ENCODE results near the gene SPART.
A peak's percentile ranks its signal among the peaks of the same experiment; 100 is the strongest.

Gene SPART

DNA sequence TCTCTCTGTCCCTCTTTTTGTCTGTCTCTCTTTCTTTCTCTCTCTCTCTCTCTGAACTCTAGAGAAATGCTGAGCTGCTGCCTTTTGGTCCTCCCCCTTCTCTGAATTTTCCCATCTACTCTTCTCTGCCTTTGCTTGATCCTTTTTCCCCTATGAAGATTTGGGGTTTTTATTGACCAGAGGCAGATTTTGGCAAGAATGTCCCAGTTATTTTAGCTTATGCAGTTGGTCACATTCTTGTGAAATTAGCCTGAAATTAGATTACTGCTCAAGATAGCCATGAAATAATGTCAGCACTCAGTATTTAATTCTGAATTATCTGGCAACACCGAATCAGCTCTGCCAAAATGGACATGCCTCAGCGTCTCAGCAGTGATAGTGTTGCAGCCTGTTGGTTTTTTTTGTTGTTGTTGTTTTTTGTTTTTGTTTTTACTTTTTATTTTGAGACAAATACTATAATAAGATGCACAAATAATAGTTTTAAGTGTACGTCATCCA lies 17.2 kb upstream of the SPART start:
- Histone ChIP-seq H3K4me1 (ENCODE audit: control insufficient read depth, insufficient read depth, low read length, unreplicated experiment) (peaks cover 3% of the 10 kb centered on the region), H3K79me2 (ENCODE audit: control insufficient read depth, insufficient read depth, low read length, unreplicated experiment) (no peaks in the 10 kb centered on the region), H3K4me3 (ENCODE audit: low read depth, low read length) (0 out of 2 replicates have a peak overlapping the region, but pooled peaks have one; percentile 41), H2AFZ (ENCODE audit: low read length, unreplicated experiment) (no peak overlapping the region), H3K27me3 (ENCODE audit: insufficient read depth, low read length) (no peaks in the 10 kb centered on the region), H3K27ac (ENCODE audit: low read depth, low read length) (no peak overlapping the region), H3K36me3 (ENCODE audit: insufficient read depth, low read length) (no peaks in the 10 kb centered on the region)

DNA sequence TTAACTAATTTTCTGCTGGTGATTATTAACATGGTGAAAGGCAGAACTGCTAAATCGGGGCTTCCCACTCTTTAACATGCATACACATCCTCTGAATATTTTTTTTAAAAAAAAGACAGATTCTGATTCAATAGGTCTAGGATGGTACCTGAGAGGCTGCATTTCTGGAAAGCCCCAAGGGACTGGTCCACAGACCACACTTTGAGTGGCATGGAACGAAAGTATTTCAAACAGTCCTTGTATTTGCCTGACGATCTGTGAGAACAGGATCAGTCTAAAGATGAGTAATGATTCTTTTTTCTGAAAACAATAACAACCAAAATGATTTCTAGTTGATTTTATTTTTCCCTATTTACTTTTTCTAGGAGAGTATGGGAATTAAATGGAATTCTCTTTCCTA lies 16.7 kb upstream of the SPART start:
- no peak overlapping the region for H3K27ac ChIP-seq (ENCODE audit: low read depth, low read length)
- H2AFZ ChIP-seq (ENCODE audit: low read length, unreplicated experiment) = no peak overlapping the region

DNA sequence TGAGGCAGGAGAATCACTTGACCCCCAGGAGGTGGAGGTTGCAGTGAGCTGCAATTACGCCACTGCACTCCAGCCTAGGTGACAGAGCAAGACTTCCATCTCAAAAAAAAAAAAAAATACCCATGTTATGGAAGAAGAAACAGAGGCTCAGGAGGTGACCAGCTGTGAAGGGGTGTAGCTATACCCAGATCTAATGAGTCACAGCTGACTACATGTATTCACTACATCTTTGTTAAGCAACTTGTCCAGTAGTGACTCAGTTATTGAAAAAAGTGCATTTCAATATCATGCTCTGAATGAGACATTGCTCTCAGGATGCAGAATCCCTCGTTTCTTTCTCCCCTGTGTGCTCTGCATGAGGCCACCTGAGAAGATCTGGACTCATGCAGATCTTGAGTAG lies 16.1 kb upstream of the SPART start:
- H3K4me1 ChIP-seq (ENCODE audit: control insufficient read depth, insufficient read depth, low read length, unreplicated experiment) = peaks cover 8% of the 10 kb centered on the region
- H3K27ac ChIP-seq (ENCODE audit: low read depth, low read length) = no peak overlapping the region
- H3K36me3 ChIP-seq (ENCODE audit: insufficient read depth, low read length) = no peaks in the 10 kb centered on the region
- H3K79me2 ChIP-seq (ENCODE audit: control insufficient read depth, insufficient read depth, low read length, unreplicated experiment) = no peaks in the 10 kb centered on the region
- H2AFZ ChIP-seq (ENCODE audit: low read length, unreplicated experiment) = no peak overlapping the region
- H3K27me3 ChIP-seq (ENCODE audit: insufficient read depth, low read length) = no peaks in the 10 kb centered on the region
- H3K4me3 ChIP-seq (ENCODE audit: low read depth, low read length) = peak overlapping the region; percentile 41

More for the DNA sequence above, 16.7 kb upstream of the SPART start:
- Histone ChIP-seq H3K27me3 (ENCODE audit: insufficient read depth, low read length) (no peaks in the 10 kb centered on the region), H3K4me3 (ENCODE audit: low read depth, low read length) (0 out of 2 replicates have a peak overlapping the region, but pooled peaks have one; percentile 41), H3K79me2 (ENCODE audit: control insufficient read depth, insufficient read depth, low read length, unreplicated experiment) (no peaks in the 10 kb centered on the region), H3K4me1 (ENCODE audit: control insufficient read depth, insufficient read depth, low read length, unreplicated experiment) (peaks cover 3% of the 10 kb centered on the region), H3K36me3 (ENCODE audit: insufficient read depth, low read length) (no peaks in the 10 kb centered on the region)

DNA sequence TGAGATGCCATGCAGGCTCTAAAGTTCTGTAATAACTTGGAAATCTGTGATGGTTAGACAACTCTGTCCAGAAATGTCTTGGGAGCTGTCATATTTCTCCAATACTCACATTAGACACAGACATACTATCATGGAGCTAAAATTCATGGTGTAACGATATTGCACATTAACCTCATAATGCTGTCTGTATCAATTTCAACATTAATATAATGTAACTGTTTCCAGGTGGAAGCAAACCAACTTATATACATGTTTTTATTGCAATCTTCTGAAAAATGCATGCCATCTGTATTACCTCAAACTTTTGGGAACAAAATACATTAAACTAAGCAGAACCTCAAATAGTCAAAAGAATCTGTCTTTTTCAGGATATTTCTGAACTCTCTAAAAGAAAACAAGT lies 14.7 kb upstream of the SPART start:
- no peak overlapping the region for H3K4me3 ChIP-seq (ENCODE audit: low read depth, low read length)
- H3K79me2 ChIP-seq (ENCODE audit: control insufficient read depth, insufficient read depth, low read length, unreplicated experiment) = no peaks in the 10 kb centered on the region
- no peak overlapping the region for H3K27ac ChIP-seq (ENCODE audit: low read depth, low read length)
- no peak overlapping the region for H2AFZ ChIP-seq (ENCODE audit: low read length, unreplicated experiment)
- H3K36me3 ChIP-seq (ENCODE audit: insufficient read depth, low read length) = no peaks in the 10 kb centered on the region
- H3K4me1 ChIP-seq (ENCODE audit: control insufficient read depth, insufficient read depth, low read length, unreplicated experiment) = peaks cover 8% of the 10 kb centered on the region
- no peaks in the 10 kb centered on the region for H3K27me3 ChIP-seq (ENCODE audit: insufficient read depth, low read length)

DNA sequence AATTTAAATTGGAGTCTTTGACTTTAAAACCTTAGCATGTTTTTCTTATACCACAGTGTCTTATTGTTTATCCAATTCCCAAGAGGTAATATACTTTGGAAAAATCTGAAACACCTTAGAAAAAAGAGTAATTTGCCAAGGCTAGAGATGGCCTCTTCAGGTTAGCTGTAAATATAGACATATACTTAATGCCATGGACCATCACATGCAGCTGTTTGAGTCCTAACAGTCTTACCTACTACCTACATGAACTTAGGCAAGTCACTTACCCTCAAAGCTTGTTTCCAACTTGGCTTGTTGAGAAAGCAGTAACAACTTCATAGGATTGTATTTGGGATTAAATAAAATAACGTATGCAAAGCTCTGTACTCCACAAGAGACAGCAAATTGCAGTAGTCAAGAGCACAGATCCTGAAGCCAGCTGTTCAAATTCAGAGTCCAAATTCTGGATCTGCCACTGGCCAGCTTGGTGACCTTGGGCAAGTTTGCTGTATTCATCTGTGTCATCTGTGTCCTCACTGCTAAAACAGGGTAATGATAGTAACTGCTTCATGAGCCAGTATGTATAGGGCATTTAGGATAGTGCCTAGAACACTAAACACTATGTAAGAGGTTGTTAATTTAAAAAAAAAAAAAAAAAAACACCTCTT lies 13.2 kb upstream of the SPART start:
- Histone ChIP-seq H3K4me1 (ENCODE audit: control insufficient read depth, insufficient read depth, low read length, unreplicated experiment) (peaks cover 8% of the 10 kb centered on the region), H3K79me2 (ENCODE audit: control insufficient read depth, insufficient read depth, low read length, unreplicated experiment) (no peaks in the 10 kb centered on the region), H3K27me3 (ENCODE audit: insufficient read depth, low read length) (no peaks in the 10 kb centered on the region), H3K4me3 (ENCODE audit: low read depth, low read length) (no peak overlapping the region), H3K27ac (ENCODE audit: low read depth, low read length) (no peak overlapping the region), H3K36me3 (ENCODE audit: insufficient read depth, low read length) (no peaks in the 10 kb centered on the region), H2AFZ (ENCODE audit: low read length, unreplicated experiment) (no peak overlapping the region)

DNA sequence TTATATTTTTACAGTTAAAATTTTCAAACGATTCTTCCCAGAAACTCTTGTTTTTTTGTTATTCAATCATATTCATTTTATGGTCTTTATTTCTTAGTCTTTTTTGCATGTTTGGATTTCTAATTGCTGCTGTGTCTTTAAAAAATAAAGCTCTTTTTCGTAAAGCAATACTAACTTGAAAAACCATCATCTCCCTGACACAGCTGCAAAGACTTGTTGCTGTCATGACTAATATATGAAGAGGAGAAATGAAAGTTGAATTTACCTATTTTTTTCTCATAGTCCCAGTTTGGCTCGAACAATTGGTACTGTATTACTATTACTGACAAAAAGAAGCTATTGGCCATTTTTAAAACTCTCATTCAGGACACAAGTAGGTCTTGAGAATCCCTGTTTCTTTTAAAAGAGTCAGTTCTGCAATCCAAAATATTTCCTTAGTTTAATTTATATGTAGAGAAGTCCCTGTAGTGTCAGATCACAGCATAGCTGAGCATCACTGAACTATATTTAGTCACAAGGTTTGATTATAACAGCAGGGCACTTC lies 12.1 kb upstream of the SPART start:
- Histone ChIP-seq H3K4me1 (ENCODE audit: control insufficient read depth, insufficient read depth, low read length, unreplicated experiment) (peaks cover 8% of the 10 kb centered on the region), H3K27ac (ENCODE audit: low read depth, low read length) (no peak overlapping the region), H3K4me3 (ENCODE audit: low read depth, low read length) (no peak overlapping the region), H2AFZ (ENCODE audit: low read length, unreplicated experiment) (no peak overlapping the region), H3K36me3 (ENCODE audit: insufficient read depth, low read length) (no peaks in the 10 kb centered on the region), H3K27me3 (ENCODE audit: insufficient read depth, low read length) (no peaks in the 10 kb centered on the region), H3K79me2 (ENCODE audit: control insufficient read depth, insufficient read depth, low read length, unreplicated experiment) (no peaks in the 10 kb centered on the region)

DNA sequence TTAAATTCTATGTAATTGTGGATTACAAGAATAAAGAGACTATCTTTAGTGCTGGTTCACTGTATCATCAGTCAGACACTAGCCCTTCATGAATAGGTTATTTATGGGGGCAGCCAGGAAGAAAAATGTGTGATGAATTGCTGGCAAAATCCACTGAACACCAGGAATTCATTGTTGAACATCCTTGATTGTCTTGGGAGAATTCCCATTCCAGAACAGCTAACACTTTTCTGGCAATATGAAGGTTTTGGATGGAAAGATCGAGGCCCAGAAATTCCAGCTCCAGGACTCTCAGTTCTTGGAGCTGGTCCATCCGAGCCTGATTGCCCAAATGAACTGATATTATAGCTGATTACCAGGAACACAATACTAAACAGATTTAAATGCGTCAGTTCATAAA lies 11.5 kb upstream of the SPART start:
- Histone ChIP-seq H3K27me3 (ENCODE audit: insufficient read depth, low read length) (no peaks in the 10 kb centered on the region), H3K27ac (ENCODE audit: low read depth, low read length) (no peak overlapping the region), H3K4me1 (ENCODE audit: control insufficient read depth, insufficient read depth, low read length, unreplicated experiment) (peaks cover 8% of the 10 kb centered on the region), H3K79me2 (ENCODE audit: control insufficient read depth, insufficient read depth, low read length, unreplicated experiment) (no peaks in the 10 kb centered on the region), H3K4me3 (ENCODE audit: low read depth, low read length) (no peak overlapping the region), H3K36me3 (ENCODE audit: insufficient read depth, low read length) (no peaks in the 10 kb centered on the region), H2AFZ (ENCODE audit: low read length, unreplicated experiment) (no peak overlapping the region)

DNA sequence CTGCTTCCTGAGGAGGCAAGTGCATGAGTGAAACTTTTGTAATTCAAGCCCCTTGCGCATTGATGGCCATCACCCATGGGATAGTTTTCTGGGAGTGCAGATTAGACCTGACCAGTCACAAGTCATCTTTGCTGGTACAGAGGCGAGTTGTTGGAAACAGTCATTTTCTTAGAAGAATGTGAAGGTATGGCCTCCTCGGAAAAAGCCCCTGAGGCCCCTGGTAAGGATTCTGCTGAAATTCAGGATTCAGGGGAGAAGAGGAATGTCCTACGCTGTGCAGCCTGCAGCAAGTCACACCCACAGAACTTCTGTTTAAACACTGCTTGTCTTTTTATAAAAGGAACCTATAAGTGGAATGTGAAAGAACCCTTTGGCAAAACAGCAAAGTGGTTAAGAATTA lies 11.0 kb upstream of the SPART start:
- Histone ChIP-seq H3K4me1 (ENCODE audit: control insufficient read depth, insufficient read depth, low read length, unreplicated experiment) (peaks cover 13% of the 10 kb centered on the region), H2AFZ (ENCODE audit: low read length, unreplicated experiment) (no peak overlapping the region), H3K79me2 (ENCODE audit: control insufficient read depth, insufficient read depth, low read length, unreplicated experiment) (no peaks in the 10 kb centered on the region), H3K36me3 (ENCODE audit: insufficient read depth, low read length) (no peaks in the 10 kb centered on the region), H3K27me3 (ENCODE audit: insufficient read depth, low read length) (no peaks in the 10 kb centered on the region), H3K27ac (ENCODE audit: low read depth, low read length) (no peak overlapping the region), H3K4me3 (ENCODE audit: low read depth, low read length) (no peak overlapping the region)

DNA sequence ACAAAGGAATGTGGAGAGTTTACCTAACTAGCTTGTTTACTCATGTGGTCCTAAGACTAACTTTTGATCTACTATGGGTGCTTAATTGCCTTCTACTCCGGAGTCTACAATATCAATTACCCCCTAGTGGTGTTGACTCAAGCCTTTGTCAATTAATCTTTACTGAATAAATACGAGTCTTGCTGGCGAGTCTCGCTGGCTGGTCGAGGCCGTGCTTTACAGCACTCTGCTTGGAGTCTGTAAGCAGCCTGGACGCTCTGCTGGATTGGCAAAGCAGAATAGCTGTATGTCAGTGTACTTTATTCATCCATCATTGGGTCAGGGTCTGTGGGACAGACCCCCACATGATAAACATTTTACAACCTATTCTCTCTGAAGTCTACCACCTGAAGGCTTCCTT lies 9.9 kb upstream of the SPART start:
- H3K27me3 ChIP-seq (ENCODE audit: insufficient read depth, low read length) = no peaks in the 10 kb centered on the region
- no peak overlapping the region for H2AFZ ChIP-seq (ENCODE audit: low read length, unreplicated experiment)

DNA sequence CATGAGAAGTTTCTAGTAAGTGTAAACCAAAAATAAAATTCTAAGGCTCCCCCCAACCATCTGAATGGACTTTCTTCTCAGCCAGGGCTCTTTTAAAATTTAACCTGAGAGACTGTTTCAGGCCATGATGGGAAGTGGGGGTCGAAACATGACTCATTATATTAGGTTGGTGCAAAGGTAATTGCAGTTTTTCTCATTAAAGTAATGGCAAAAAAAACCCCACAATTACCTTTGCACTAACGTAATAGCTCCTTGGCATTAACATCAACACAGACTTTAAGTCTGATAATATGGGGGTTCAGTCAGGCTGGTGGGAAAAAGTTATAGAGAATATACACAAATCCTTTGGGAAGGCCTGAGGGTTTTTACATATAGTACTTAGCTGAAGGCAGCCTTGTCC lies 9.4 kb upstream of the SPART start:
- Histone ChIP-seq H3K4me1 (ENCODE audit: control insufficient read depth, insufficient read depth, low read length, unreplicated experiment) (peaks cover 18% of the 10 kb centered on the region), H2AFZ (ENCODE audit: low read length, unreplicated experiment) (no peak overlapping the region), H3K27me3 (ENCODE audit: insufficient read depth, low read length) (no peaks in the 10 kb centered on the region), H3K27ac (ENCODE audit: low read depth, low read length) (no peak overlapping the region), H3K79me2 (ENCODE audit: control insufficient read depth, insufficient read depth, low read length, unreplicated experiment) (no peaks in the 10 kb centered on the region), H3K4me3 (ENCODE audit: low read depth, low read length) (no peak overlapping the region), H3K36me3 (ENCODE audit: insufficient read depth, low read length) (no peaks in the 10 kb centered on the region)

More for the DNA sequence above, 9.9 kb upstream of the SPART start:
- Histone ChIP-seq H3K4me1 (ENCODE audit: control insufficient read depth, insufficient read depth, low read length, unreplicated experiment) (peaks cover 18% of the 10 kb centered on the region), H3K4me3 (ENCODE audit: low read depth, low read length) (no peak overlapping the region), H3K36me3 (ENCODE audit: insufficient read depth, low read length) (no peaks in the 10 kb centered on the region), H3K79me2 (ENCODE audit: control insufficient read depth, insufficient read depth, low read length, unreplicated experiment) (no peaks in the 10 kb centered on the region), H3K27ac (ENCODE audit: low read depth, low read length) (no peak overlapping the region)

Measured in ACC112 (cell line).